Measurements from ENCODE around the gene CD248. TPM values are rescaled to one million over a fixed set of nuclear protein-coding genes. Genes with fewer than 3 reads are reported as not detected.

CD248 gene
- total RNA-seq, 2 donors from 2014 or later, result 7.6 to 10.7 TPM

- peaks cover 0 to 61% of the 10 kb centered on the region in 2 donors for H3K4me1 ChIP-seq
- TF ChIP-seq, protein P1, sequence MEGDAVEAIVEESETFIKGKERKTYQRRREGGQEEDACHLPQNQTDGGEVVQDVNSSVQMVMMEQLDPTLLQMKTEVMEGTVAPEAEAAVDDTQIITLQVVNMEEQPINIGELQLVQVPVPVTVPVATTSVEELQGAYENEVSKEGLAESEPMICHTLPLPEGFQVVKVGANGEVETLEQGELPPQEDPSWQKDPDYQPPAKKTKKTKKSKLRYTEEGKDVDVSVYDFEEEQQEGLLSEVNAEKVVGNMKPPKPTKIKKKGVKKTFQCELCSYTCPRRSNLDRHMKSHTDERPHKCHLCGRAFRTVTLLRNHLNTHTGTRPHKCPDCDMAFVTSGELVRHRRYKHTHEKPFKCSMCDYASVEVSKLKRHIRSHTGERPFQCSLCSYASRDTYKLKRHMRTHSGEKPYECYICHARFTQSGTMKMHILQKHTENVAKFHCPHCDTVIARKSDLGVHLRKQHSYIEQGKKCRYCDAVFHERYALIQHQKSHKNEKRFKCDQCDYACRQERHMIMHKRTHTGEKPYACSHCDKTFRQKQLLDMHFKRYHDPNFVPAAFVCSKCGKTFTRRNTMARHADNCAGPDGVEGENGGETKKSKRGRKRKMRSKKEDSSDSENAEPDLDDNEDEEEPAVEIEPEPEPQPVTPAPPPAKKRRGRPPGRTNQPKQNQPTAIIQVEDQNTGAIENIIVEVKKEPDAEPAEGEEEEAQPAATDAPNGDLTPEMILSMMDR (IDR thresholded peaks at IDR 0.05), result no peak
- H3K9me3 ChIP-seq, result no peaks in the 10 kb centered on the region
- DNase-seq (ENCODE audit: low spot score), result no peak
- H3K36me3 ChIP-seq, result no peaks in the 10 kb centered on the region
- H3K27ac ChIP-seq, result peak overlapping the region; percentile 90 to 94
- H3K4me3 ChIP-seq, result peak overlapping the region; percentile 33 to 58
- H3K27me3 ChIP-seq, result no peaks in the 10 kb centered on the region
Measured at GRCh38 chr11:66314561-66315497, 2.0 kb downstream of the CD248 start.

- H3K36me3 ChIP-seq, result no peaks in the 10 kb centered on the region
- H3K27me3 ChIP-seq, result no peaks in the 10 kb centered on the region
- H3K9me3 ChIP-seq, result no peaks in the 10 kb centered on the region
- H3K27ac ChIP-seq, result peak overlapping the region; percentile 90 to 94
- H3K4me3 ChIP-seq, result peak overlapping the region; percentile 36 to 58
- TF ChIP-seq, protein P1 (IDR thresholded peaks at IDR 0.05), result no peak
- no peak for DNase-seq (ENCODE audit: low spot score)
- peaks cover 0 to 61% of the 10 kb centered on the region in 2 donors for H3K4me1 ChIP-seq
Measured at GRCh38 chr11:66314186-66314501, 2.7 kb downstream of the CD248 start.

DNA sequence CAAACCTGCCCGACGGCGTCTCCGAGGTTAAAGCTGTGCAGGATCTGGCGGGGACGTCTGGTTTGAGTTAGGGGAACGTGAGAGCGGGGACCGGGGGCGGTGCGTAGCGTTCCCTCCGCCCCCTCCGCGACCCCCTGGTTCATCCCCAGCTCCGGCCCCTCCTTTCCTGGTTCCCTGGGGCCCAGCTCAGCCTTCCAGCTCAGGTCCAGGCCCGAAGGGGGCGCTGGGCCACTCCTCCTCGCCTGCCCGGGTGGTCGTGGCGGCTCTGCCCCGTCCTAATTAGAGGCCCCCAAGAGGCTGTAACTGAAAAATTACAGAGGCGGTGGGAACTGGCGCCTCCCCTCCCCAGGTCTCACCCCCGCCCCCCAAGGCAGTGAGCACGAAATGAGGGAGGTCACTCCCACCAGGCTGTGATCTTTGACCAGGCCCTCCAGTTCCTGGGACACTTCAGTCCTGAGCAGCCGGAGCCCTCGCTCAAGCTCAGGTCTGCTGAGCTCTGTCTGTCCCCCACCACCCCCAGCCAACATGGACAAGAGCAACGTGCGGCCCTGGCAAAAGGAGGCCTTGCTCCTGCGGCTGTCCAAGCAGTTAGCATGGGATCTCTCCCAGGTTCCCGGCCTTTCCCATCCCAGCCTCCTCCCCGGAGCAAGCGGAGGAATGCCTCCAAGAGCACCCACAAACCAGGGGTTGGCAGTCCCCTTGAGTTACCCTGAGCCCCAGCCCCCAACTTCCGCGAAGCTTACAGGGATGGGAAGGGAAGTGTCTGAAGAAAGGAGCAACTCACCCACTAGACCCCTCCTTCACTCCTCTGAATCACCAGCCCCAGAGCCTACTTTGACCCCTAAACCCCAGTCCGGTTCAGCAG, 3.3 kb downstream of the CD248 start:
- Histone ChIP-seq H3K27ac (peak overlapping the region; percentile 90 to 94), H3K27me3 (no peaks in the 10 kb centered on the region), H3K4me1 (peaks cover 0 to 57% of the 10 kb centered on the region in 2 donors), H3K4me3 (peak overlapping the region; percentile 36 to 58), H3K36me3 (no peaks in the 10 kb centered on the region), H3K9me3 (no peaks in the 10 kb centered on the region)
- no peak for DNase-seq (ENCODE audit: low spot score)
- TF ChIP-seq, protein P1 (IDR thresholded peaks at IDR 0.05), result no peak

GRCh38 chr11:66312549-66313320, 4.1 kb downstream of the CD248 start:
- H3K27me3 ChIP-seq, result no peaks in the 10 kb centered on the region
- H3K9me3 ChIP-seq, result no peaks in the 10 kb centered on the region
- TF ChIP-seq, protein P1 (IDR thresholded peaks at IDR 0.05), result no peak
- peak; percentile 98 for DNase-seq (ENCODE audit: low spot score)
- peak overlapping the region; percentile 40 to 58 for H3K4me3 ChIP-seq
- peak overlapping the region; percentile 90 to 94 for H3K27ac ChIP-seq
- H3K4me1 ChIP-seq, result peaks cover 0 to 49% of the 10 kb centered on the region in 2 donors
- no peaks in the 10 kb centered on the region for H3K36me3 ChIP-seq

DNA sequence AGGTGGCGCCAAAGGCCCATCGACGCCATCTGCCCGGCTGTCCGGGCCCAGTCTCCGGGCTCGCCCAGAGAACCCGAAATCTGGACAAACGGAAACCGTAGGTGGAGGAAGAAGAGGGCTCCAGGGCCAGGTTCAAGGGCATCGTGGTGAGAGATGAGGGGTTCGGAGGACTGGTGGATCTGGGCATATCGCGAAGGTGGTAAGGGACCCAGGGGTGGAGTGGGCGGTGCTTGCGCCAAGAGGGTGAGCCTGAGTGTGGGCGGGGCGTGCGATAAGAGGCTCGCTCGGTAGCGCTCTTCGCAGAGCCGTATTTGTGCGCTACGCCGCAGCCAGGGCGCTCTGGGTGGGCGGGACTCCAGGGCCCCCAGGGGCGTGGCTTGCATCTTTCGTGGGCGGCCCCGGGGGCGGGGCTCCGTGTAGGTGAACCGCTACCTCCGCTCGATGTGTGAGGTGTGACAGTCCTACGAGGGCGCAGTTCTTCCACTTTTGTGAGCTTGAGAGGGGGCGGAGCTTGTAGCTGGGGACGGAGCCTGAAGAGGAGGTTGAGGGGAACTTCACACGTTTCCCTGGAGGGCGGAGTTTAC, 4.8 kb downstream of the CD248 start:
- no peaks in the 10 kb centered on the region for H3K9me3 ChIP-seq
- no peaks in the 10 kb centered on the region for H3K27me3 ChIP-seq
- H3K4me3 ChIP-seq, result peak overlapping the region; percentile 40 to 58
- no peaks in the 10 kb centered on the region for H3K36me3 ChIP-seq
- peaks cover 0 to 42% of the 10 kb centered on the region in 2 donors for H3K4me1 ChIP-seq
- TF ChIP-seq, protein P1 (IDR thresholded peaks at IDR 0.05), result peak; percentile 84 to 98
- peak overlapping the region; percentile 90 to 94 for H3K27ac ChIP-seq
- DNase-seq (ENCODE audit: low spot score), result peak; percentile 92
